ENCODE measurements around the gene PDE8B.

DNA sequence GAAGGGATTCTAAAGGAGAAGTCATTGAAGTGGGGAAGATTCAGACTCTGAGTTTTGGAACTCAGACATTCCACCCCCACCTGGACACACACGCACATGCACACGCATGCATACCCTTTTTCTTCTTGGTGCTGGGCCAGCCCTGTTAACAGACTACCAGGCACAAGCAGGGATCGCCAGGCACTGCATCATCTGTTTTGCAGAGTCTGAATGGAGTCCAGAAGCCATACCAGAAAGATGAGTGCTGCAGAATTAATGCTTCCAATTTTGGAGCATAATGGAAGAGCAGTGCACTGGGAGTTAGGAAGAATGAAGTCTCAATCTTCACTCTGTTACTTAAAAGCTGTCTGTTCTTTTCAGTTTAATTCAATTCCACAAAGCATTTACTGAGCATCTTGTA lies 95.5 kb downstream of the PDE8B start:
- TF ChIP-seq POLR2AphosphoS5 (IDR thresholded peaks at IDR 0.05) (no peak), CTCF (IDR thresholded peaks at IDR 0.05) (no peak)
